ENCODE data around the gene THSD1. TPM values are rescaled to one million over a fixed set of nuclear protein-coding genes. Genes with fewer than 3 reads are reported as not detected.

THSD1 gene
- polyA plus RNA-seq, 1 of the 3 experiments (the other 2 are of a cell fraction), result 8.9 TPM

DNA sequence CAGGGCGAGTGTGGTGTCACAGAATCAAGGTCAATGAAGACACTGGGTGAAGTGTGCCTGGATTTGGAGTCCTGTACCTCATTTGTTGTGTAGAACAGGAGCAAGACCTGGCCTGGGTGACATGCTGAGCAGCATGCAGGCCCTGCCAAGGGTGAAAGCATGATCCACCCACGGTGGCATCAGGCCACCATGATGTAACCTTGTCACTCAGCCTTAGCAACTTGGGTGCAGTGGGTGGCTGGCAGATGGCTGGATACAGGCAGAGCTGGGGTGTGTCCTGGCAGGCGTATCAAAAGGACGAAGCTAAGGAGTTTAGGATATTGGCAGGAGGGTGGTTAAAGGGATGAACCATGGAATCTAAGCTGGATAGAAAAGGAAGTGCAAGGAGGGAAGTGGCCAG, 10.3 kb downstream of the THSD1 start (continued):
- TF ChIP-seq ZBTB33 (IDR thresholded peaks at IDR 0.05; ENCODE audit: borderline replicate concordance, low read depth), result no peak

DNA sequence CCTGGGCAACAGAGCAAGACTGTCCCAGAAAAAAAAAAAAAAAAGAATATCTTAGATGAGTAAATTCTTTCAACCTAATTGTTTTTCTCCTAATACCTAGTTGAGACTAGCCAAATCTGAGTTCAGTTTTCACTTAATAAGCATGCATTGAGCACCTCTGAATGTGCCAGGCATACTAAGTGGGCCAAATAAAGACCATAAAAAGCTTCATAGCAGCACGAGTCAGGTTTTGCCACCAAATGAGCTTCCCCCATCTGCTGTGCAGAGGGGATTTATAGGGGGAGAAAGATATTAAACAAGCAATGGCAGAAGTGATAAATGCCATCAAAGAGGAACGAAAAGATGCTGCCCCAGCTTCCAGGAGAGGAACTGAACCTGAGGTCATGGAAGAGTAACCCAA, 11.4 kb downstream of the THSD1 start:
- H2AFZ ChIP-seq (ENCODE audit: low read depth), result no peak overlapping the region
- H4K20me1 ChIP-seq (ENCODE audit: insufficient read depth), result no peaks in the 10 kb centered on the region
- no peaks in the 10 kb centered on the region for H3K79me2 ChIP-seq (ENCODE audit: insufficient read depth)
- CTCF ChIA-PET, result no interaction called here
- H3K9me3 ChIP-seq, result no peaks in the 10 kb centered on the region
- H3K9me2 ChIP-seq, result no peaks in the 10 kb centered on the region
- TF ChIP-seq TCF12 (IDR thresholded peaks at IDR 0.05) (no peak), IRF3 (IDR thresholded peaks at IDR 0.05; ENCODE audit: low read depth, low read length) (no peak), FOXJ3 (CRISPR knock-in tag; IDR thresholded peaks at IDR 0.05) (no peak), ELF1 (IDR thresholded peaks at IDR 0.05) (no peak), MEF2A (IDR thresholded peaks at IDR 0.05; ENCODE audit: borderline replicate concordance, low read depth) (no peak), FOSL2 (IDR thresholded peaks at IDR 0.05; ENCODE audit: borderline replicate concordance, low read depth) (no peak), EP300 (IDR thresholded peaks at IDR 0.05; ENCODE audit: borderline replicate concordance in 1 of 2, low read depth in 1 of 2, low read length in 1 of 2) (no peak), USF1 (IDR thresholded peaks at IDR 0.05; ENCODE audit: borderline replicate concordance, low read depth) (no peak), TAF1 (IDR thresholded peaks at IDR 0.05; ENCODE audit: borderline replicate concordance, low read depth, low read length) (no peak), FOXM1 (IDR thresholded peaks at IDR 0.05; ENCODE audit: low read depth) (no peak), RXRA (IDR thresholded peaks at IDR 0.05; ENCODE audit: borderline replicate concordance, low read depth) (no peak), POLR2AphosphoS5 (IDR thresholded peaks at IDR 0.05; ENCODE audit: low read depth, low read length) (no peak), NRF1 (IDR thresholded peaks at IDR 0.05; ENCODE audit: low read depth, low read length) (no peak), RCOR1 (IDR thresholded peaks at IDR 0.05; ENCODE audit: low read length) (no peak), TEAD4 (IDR thresholded peaks at IDR 0.05; ENCODE audit: borderline replicate concordance, insufficient read depth) (no peak), NFIC (IDR thresholded peaks at IDR 0.05; ENCODE audit: borderline replicate concordance) (no peak), RAD21 (IDR thresholded peaks at IDR 0.05; ENCODE audit: low read length) (no peak)
- TF ChIP-seq, protein P1, sequence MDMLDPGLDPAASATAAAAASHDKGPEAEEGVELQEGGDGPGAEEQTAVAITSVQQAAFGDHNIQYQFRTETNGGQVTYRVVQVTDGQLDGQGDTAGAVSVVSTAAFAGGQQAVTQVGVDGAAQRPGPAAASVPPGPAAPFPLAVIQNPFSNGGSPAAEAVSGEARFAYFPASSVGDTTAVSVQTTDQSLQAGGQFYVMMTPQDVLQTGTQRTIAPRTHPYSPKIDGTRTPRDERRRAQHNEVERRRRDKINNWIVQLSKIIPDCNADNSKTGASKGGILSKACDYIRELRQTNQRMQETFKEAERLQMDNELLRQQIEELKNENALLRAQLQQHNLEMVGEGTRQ (IDR thresholded peaks at IDR 0.05; ENCODE audit: borderline replicate concordance, low read depth, low read length), result no peak
- TF ChIP-seq, protein P2, sequence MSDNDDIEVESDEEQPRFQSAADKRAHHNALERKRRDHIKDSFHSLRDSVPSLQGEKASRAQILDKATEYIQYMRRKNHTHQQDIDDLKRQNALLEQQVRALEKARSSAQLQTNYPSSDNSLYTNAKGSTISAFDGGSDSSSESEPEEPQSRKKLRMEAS (IDR thresholded peaks at IDR 0.05; ENCODE audit: low read depth), result no peak
- H3K4me2 ChIP-seq, result no peak overlapping the region
- H3K4me3 ChIP-seq (ENCODE audit: low read depth in 2 of 2, low read length in 1 of 2), result no peak overlapping the region
- H3K27me3 ChIP-seq (ENCODE audit: insufficient read depth), result no peaks in the 10 kb centered on the region
- no peak for DNase-seq
- WGBS (ENCODE audit: low lambda C conversion rate), result 84% methylated on average over 2 of the region's 2 CpGs
- no peaks in the 10 kb centered on the region for H3F3A ChIP-seq (replicated peaks; ENCODE audit: insufficient read depth)
- no peak overlapping the region for H3K9ac ChIP-seq
- no peak overlapping the region for H3K27ac ChIP-seq (ENCODE audit: low read depth in 2 of 2, low read length in 1 of 2)
- H3K36me3 ChIP-seq (replicated peaks in 1 of 2; ENCODE audit: control insufficient read depth in 1 of 2, insufficient read depth in 2 of 2, low read length in 1 of 2), result no peaks in the 10 kb centered on the region
- POLR2A ChIA-PET, result no interaction called here
- H3K4me1 ChIP-seq (ENCODE audit: control insufficient read depth in 1 of 2, insufficient read depth in 2 of 2, low read depth in 1 of 2, low read length in 1 of 2), result no peaks in the 10 kb centered on the region

Measured in SK-N-SH (cell line).